ENCODE measurements around the gene NABP1. TPM values are rescaled to one million over a fixed set of nuclear protein-coding genes. Genes with fewer than 3 reads are reported as not detected.

NABP1 gene, protein sequence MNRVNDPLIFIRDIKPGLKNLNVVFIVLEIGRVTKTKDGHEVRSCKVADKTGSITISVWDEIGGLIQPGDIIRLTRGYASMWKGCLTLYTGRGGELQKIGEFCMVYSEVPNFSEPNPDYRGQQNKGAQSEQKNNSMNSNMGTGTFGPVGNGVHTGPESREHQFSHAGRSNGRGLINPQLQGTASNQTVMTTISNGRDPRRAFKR
- total RNA-seq, result 44.1 and 46.1 TPM in 2 replicates

GRCh38 chr2:191677646-191678436 is at the start of gene NABP1:
NABP1 (plus strand) TSS chr2:191678136; CDS start chr2:191678615, 479 bp downstream.

Other genes starting within 250 kb of the NABP1 start
- gene CAVIN2, start 169.0 kb downstream of the NABP1 start, total RNA-seq, result 93.7 and 128 TPM in 2 replicates

All from endothelial cell of coronary artery (primary cell).